Measurements from ENCODE around the gene ILDR2. TPM values are rescaled to one million over a fixed set of nuclear protein-coding genes. Genes with fewer than 3 reads are reported as not detected.
"Not testable (repeated sequence)": the region's sequence is repeated elsewhere in the genome, so short reads cannot be mapped to it uniquely, and the experiment has no call there.

Gene ILDR2
- total and polyA plus RNA-seq, 7 donors = 0.42 to 15.8 (median 8.1) TPM; not detected in 2

DNA sequence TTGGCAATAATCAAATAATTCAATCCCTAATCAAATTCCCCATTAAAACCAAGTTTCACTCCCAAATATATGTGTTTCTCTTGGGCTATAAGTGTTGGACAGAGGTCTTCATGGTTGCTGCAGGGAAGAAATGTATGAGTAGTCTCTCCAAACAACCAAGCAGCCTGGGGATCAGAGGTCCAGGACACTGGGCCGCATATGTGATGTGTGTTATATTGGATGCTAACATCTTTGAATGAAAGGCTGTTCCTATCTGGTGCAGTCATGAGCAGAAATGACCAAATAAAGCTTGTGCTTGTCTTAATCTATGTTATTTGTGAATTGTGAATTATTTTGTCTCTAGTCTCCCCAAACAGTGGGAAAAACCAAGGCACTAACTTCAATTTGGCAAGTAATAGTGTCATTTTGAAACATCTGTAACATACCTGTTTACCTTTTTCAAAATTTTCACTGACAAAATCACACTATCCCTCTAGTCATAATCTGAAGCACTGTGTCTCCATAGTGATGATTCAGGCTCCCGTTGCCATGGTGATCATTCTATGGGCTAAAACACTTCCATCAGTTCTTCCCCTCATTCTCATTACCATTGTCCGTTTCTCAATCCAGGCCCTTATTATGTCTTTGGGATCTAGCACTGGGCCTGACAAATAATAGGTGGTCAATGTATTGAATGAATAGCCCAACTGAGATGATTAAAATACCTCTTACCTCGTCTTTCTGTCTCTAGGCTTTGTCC, 86.8 kb downstream of the ILDR2 start:
- Histone ChIP-seq H3K27ac (no peak overlapping the region), H3K9me3 (no peaks in the 10 kb centered on the region), H3K36me3 (no peaks in the 10 kb centered on the region), H3K4me3 (no peak overlapping the region), H3K4me1 (peaks cover 0 to 37% (median 26%) of the 10 kb centered on the region in 4 donors), H3K27me3 (peaks cover 0 to 13% (median 0%) of the 10 kb centered on the region in 3 donors)
- 76 to 81% methylated on average over 4 of the region's 4 CpGs for WGBS, 2 donors
- DNase-seq = no peak
- intact Hi-C loops (cut with DNase I) = no loop called here
- no peak for TF ChIP-seq CTCF (IDR thresholded peaks at IDR 0.05)
- no peak for TF ChIP-seq POLR2A (IDR thresholded peaks at IDR 0.05)

DNA sequence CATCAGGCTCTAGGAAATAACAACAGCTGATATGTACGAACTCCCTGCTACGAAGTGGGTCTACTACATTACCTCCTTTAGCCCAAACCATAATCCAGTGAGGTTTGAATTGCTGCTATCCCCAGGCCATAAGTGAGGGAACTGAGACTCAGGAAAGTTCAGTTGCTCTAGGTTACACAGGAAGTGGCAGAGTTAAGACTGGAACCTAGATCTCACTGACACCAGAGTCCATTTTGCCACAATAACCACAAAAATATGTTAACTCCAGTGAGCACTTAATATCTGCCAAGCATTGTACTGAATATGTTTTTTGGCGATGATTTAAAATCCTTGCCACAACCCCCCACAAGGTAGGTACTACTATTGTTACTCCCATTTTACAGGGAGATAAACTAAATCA, 90.4 kb downstream of the ILDR2 start:
- Histone ChIP-seq H3K4me1 (peaks cover 0 to 26% (median 15%) of the 10 kb centered on the region in 4 donors), H3K36me3 (no peaks in the 10 kb centered on the region), H3K27me3 (peaks cover 0 to 14% (median 0%) of the 10 kb centered on the region in 3 donors), H3K27ac (no peak overlapping the region), H3K4me3 (no peak overlapping the region), H3K9me3 (no peaks in the 10 kb centered on the region)
- TF ChIP-seq EP300 (IDR thresholded peaks at IDR 0.05) (no peak), POLR2AphosphoS5 (IDR thresholded peaks at IDR 0.05) (no peak), CTCF (IDR thresholded peaks at IDR 0.05) (no peak), POLR2A (IDR thresholded peaks at IDR 0.05) (no peak)
- no peak for DNase-seq
- intact Hi-C loops (cut with DNase I) = loop anchor here (1.0 kb wide), 1 partner anchor 172 kb away; no protein-coding TSS in a partner anchor
- WGBS, 2 donors = 87 to 96% methylated on average over 3 of the region's 3 CpGs

- Histone ChIP-seq H3K27ac (no peak overlapping the region), H3K27me3 (peaks cover 0 to 14% (median 0%) of the 10 kb centered on the region in 3 donors), H3K4me3 (peak overlapping the region in 2 of 4 donors; percentile 24 to 31), H3K9me3 (no peaks in the 10 kb centered on the region), H3K4me1 (peaks cover 0 to 26% (median 15%) of the 10 kb centered on the region in 4 donors), H3K36me3 (no peaks in the 10 kb centered on the region)
- TF ChIP-seq CTCF (IDR thresholded peaks at IDR 0.05) = peak; percentile 68 to 88 (median 76)
- TF ChIP-seq EP300 (IDR thresholded peaks at IDR 0.05) = no peak
- no peak for TF ChIP-seq POLR2AphosphoS5 (IDR thresholded peaks at IDR 0.05)
- WGBS, 2 donors = 8 to 14% methylated on average over 44 of the region's 44 CpGs
- DNase-seq = peak; percentile 77
- intact Hi-C loops (cut with DNase I) = no loop called here
Measured at GRCh38 chr1:166884040-166884642, 91.2 kb downstream of the ILDR2 start.

GRCh38 chr1:166882893-166883292, 92.4 kb downstream of the ILDR2 start:
- TF ChIP-seq POLR2AphosphoS5 (IDR thresholded peaks at IDR 0.05) = no peak
- TF ChIP-seq POLR2A (IDR thresholded peaks at IDR 0.05) = no peak
- TF ChIP-seq CTCF (IDR thresholded peaks at IDR 0.05) = no peak
- no peak for TF ChIP-seq EP300 (IDR thresholded peaks at IDR 0.05)

DNA sequence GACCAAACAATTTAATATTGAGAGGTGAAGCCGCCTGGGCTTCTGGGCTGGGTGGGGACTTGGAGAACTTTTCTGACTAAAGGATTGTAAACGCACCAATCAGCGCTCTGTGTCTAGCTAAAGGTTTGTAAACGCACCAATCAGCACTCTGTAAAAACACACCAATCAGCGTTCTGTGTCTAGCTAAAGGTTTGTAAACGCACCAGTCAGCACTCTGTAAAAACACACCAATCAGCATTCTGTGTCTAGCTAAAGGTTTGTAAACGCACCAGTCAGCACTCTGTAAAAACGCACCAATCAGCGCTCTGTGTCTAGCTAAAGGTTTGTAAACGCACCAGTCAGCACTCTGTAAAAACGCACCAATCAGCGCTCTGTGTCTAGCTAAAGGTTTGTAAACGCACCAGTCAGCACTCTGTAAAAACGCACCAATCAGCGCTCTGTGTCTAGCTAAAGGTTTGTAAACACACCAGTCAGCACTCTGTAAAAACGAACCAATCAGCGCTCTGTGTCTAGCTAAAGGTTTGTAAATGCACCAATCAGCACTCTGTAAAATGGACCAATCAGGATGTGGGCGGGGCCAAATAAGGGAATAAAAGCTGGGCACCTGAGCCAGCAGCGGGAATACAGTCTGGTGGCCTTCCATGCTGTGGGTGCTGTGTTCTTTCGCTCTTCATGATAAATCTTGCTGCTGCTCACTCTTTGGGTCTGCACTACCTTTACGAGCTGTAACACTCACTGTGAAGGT, 97.0 kb downstream of the ILDR2 start:
- H3K36me3 ChIP-seq, H3K4me3 ChIP-seq, H3K27ac ChIP-seq, H3K9me3 ChIP-seq, H3K27me3 ChIP-seq, DNase-seq: not testable (repeated sequence)
- intact Hi-C loops (cut with DNase I) = loop anchor here (10.0 kb wide), 2 partner anchors 346 to 676 kb away; partner anchors contain the start of genes CREG1 and POU2F1
- 97% methylated on average over 19 of the region's 21 CpGs for WGBS, 2 donors
- H3K4me1 ChIP-seq = peaks cover 0 to 27% (median 25%) of the 10 kb centered on the region in 4 donors

More at GRCh38 chr1:166882893-166883292, 92.4 kb downstream of the ILDR2 start:
- 39 to 82% methylated on average over 2 of the region's 2 CpGs for WGBS, 2 donors
- no peak overlapping the region for H3K27ac ChIP-seq
- DNase-seq = no peak
- peaks cover 0 to 14% (median 0%) of the 10 kb centered on the region in 3 donors for H3K27me3 ChIP-seq
- no peak overlapping the region for H3K4me3 ChIP-seq
- intact Hi-C loops (cut with DNase I) = no loop called here
- H3K4me1 ChIP-seq = peaks cover 0 to 26% (median 15%) of the 10 kb centered on the region in 4 donors
- no peaks in the 10 kb centered on the region for H3K36me3 ChIP-seq
- no peaks in the 10 kb centered on the region for H3K9me3 ChIP-seq
